Heart left ventricle (tissue), 16 donors: ENCODE results near the gene OVAAL. TPM values are rescaled to one million over a fixed set of nuclear protein-coding genes. Genes with fewer than 3 reads are reported as not detected.

Experiments
- ATAC-seq, 4 donors: fragments of 200-7000 bp; cut with Tn5 transposase; one replicate each; pipeline ENCODE4 v1.9.1; 2020 to 2022; ENCODE audit warnings: moderate library complexity in 4 of 4, mild to moderate bottlenecking in 3 of 4, moderate number of reproducible peaks in 1 of 4
- DNase-seq, 5 donors: peaks; one replicate each; pipeline ENCODE4 v3.0.0-alpha.2; 2020
- H3K27ac ChIP-seq, 12 donors: fragments of 200-600 bp; sonication (generic) in 4 of 12; one replicate each; pipeline versions ENCODE4 v1.5.0 to v1.8.0; 2016 to 2022; ENCODE audit warnings: mild to moderate bottlenecking in 2 of 12
- H3K27me3 ChIP-seq, 9 donors: fragments of 200-600 bp; sonication (generic) in 2 of 9; one replicate each; pipeline versions ENCODE4 v1.5.1 to v1.8.0; 2016 to 2022; ENCODE audit warnings: mild to moderate bottlenecking in 3 of 9
- H3K36me3 ChIP-seq, 9 donors: fragments of 200-600 bp; sonication (generic) in 2 of 9; one replicate each; pipeline versions ENCODE4 v1.5.0 to v1.8.0; 2018 to 2022; ENCODE audit warnings: mild to moderate bottlenecking in 2 of 9
- H3K4me1 ChIP-seq, 12 donors: fragments of 200-600 bp; sonication (generic) in 4 of 12; one replicate each; pipeline versions ENCODE4 v1.5.0 to v1.8.0; 2016 to 2022; ENCODE audit warnings: mild to moderate bottlenecking in 3 of 12
- H3K4me3 ChIP-seq, 12 donors: fragments of 200-600 bp; sonication (generic) in 4 of 12; one replicate each; pipeline versions ENCODE4 v1.5.0 to v1.8.0; 2017 to 2022; ENCODE audit warnings: mild to moderate bottlenecking in 9 of 12, moderate library complexity in 4 of 12
- H3K9me3 ChIP-seq, 12 donors: fragments of 200-600 bp; sonication (generic) in 4 of 12; one replicate each; pipeline versions ENCODE4 v1.5.0 to v1.8.0; 2016 to 2022; ENCODE audit warnings: mild to moderate bottlenecking in 1 of 12
- POLR2A ChIP-seq, 2 donors: fragments of 450-650 bp; IDR thresholded peaks; one replicate each; pipeline ENCODE4 v1.6.1; 2017; ENCODE audit warnings: antibody characterized with exemption in 2 of 2, mild to moderate bottlenecking in 2 of 2, moderate library complexity in 2 of 2
- WGBS, 4 donors: extraction: QIAGEN DNeasy Blood & Tissue Kit in 2 of 4; methylation state at CpG; one replicate each; pipeline versions ENCODE4 v1.1.5 to v1.1.7; 2013 to 2018; 5-methylcytosine and 5-hydroxymethylcytosine counted together
- intact Hi-C, 10 donors: fragments of 100-400 bp; cut with DNase I; formaldehyde crosslinking; loops; one replicate each; pipeline versions ENCODE4 v1.11.1 to v1.14.2; 2022
- long read RNA-seq, 3 donors: library from polyadenylated mRNA; unstranded; transcript quantifications; one replicate each; pipeline ENCODE4 v2.0.0, GENCODE V29; 2020 to 2021
- polyA plus RNA-seq, 2 donors: library from polyadenylated mRNA; stranded (reverse); fragments of 200-250 nt; gene quantifications; one replicate each; pipeline ENCODE4 v1.2.3, GENCODE V29; 2013
- total RNA-seq, 9 donors: library from RNA; depleted of rRNA in 2 of 9; stranded (reverse); fragments of >200 nt in 2 of 9; fragmentation: NEBNext Ultra II Directional in 3 of 9; extraction: Animal tissue kit (Norgen Biotek cat#: 25700) in 3 of 9; gene quantifications; one replicate each; pipeline versions ENCODE4 v1.1.0 to v1.2.4, GENCODE V29; 2016 to 2023
- TF ChIP-seq, protein P1 (sequence below), 12 donors: fragments of 200-600 bp; sonication (generic) in 4 of 12; IDR thresholded peaks; one replicate each; pipeline versions ENCODE4 v1.5.0 to v1.8.0; 2018 to 2022; ENCODE audit warnings: antibody characterized with exemption in 12 of 12, mild to moderate bottlenecking in 5 of 12
- donor health status: ischemic (EF 13 %, LVEDD 7.1; RV severe dilation, severe dysfunction).
- donor health status: healthy with polysubstance abuse.
- donor health status: DM: no; HTN: yes; CAD: no.
- donor health status: DM: no; HTN: no; CAD: no.
- donor health status: ischemic (EF 25% LVEDD 6.9; RV normal size, moderate dysfunction).
- donor health status: ischemic (EF 25% LVEDD 5.7; RV mildly dilated, moderate dysfunction).
- donor health status: healthy.
- donor health status: DM: yes; HTN: yes; CAD: no.
- donor health status: ischemic (EF 35%, LVEDD 5.7; RV mildly dilated, moderate dysfunction).
- donor health status: nonischemic (EF 11% LVEDD 7.7; RV severe dilation, severe dysfunction).
- donor health status: DM: yes; HTN: yes; CAD: no.
- donor health status: PGD.
- donor health status: ischemic (EF 29% LVEDD 5.4; RV normal size, mild dysfunction).
- donor health status: nonischemic (EF 23%, LVEDD 6.1; RV moderate dilation, normal function).

Gene OVAAL
- 10 to 100 TPM in 1 of 9 donors, 1 to 10 TPM in 8; 1.5 to 13.9 (median 2.4) TPM for total RNA-seq
- 10 to 100 TPM in 1 of 2 donors, 1 to 10 TPM in 1; 2.8 to 13.8 TPM for polyA plus RNA-seq
- long read RNA-seq, donor 1, result 0 reads
- long read RNA-seq, donor 2, partial matches to known transcripts, result 0 of 3 reads
- long read RNA-seq, donor 2, other reads (novel, unspliced or antisense), result 3 of 3 reads
- long read RNA-seq, donor 3, partial matches to known transcripts, result 0 of 4 reads
- long read RNA-seq, donor 3, other reads (novel, unspliced or antisense), result 4 of 4 reads

DNA sequence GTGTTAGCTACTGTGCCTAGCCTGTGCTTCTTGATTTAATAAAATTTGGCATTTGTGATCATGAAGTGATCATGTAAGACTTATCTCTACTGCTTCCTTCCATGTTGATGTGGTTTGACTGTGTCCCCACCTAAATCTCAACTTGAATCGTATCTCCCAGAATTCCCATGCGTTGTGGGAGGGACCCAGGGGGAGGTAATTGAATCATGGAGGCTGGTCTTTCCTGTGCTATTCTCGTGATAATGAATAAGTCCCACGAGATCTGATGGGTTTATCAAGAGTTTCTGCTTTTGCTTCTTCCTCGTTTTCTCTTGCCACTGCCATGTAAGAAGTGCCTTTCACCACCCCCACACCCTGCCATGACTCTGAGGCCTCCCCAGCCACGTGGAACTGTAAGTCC is at the start of gene OVAAL:
Gene OVAAL (plus strand): TSS at position 301 of the 400 bp plus-strand sequence.
- DNase-seq, result no peak
- H3K27ac ChIP-seq, result peak within 1 kb of the TSS in 9 of 12 donors; percentile 36 to 92 (median 85)
- no peaks in the 10 kb centered on the region for H3K36me3 ChIP-seq
- H3K27me3 ChIP-seq, result no peaks in the 10 kb centered on the region
- TF ChIP-seq, protein P1, sequence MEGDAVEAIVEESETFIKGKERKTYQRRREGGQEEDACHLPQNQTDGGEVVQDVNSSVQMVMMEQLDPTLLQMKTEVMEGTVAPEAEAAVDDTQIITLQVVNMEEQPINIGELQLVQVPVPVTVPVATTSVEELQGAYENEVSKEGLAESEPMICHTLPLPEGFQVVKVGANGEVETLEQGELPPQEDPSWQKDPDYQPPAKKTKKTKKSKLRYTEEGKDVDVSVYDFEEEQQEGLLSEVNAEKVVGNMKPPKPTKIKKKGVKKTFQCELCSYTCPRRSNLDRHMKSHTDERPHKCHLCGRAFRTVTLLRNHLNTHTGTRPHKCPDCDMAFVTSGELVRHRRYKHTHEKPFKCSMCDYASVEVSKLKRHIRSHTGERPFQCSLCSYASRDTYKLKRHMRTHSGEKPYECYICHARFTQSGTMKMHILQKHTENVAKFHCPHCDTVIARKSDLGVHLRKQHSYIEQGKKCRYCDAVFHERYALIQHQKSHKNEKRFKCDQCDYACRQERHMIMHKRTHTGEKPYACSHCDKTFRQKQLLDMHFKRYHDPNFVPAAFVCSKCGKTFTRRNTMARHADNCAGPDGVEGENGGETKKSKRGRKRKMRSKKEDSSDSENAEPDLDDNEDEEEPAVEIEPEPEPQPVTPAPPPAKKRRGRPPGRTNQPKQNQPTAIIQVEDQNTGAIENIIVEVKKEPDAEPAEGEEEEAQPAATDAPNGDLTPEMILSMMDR (IDR thresholded peaks at IDR 0.05), result no peak
- TF ChIP-seq POLR2A (IDR thresholded peaks at IDR 0.05), result no peak
- intact Hi-C loops, result no loop called here
- no peak within 1 kb of the TSS for H3K4me3 ChIP-seq
- peaks cover 2 to 38% (median 18%) of the 10 kb centered on the region in 12 donors for H3K4me1 ChIP-seq
- no peaks in the 10 kb centered on the region for H3K9me3 ChIP-seq
- WGBS, 4 donors, result 75 to 84% (median 82%) methylated on average over 6 of the region's 6 CpGs
- no peak for ATAC-seq

DNA sequence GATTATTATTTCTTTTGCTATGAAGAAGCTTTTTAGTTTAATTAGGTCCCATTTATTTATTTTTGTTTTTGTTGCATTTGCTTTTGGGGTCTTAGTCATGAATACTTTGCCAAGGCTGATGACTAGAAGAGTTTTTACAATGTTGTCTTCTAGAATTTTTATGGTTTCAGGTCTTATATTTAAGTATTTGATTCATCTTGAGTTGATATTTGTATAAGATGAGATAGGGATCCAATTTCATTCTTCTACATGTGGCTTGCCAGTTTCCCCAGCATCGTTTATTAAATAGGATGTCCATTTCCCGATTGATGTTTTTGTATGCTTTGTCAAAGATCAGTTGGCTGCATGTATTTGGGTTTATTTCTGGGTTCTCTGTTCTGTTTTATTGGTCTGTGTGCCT is 47.9 kb upstream of the OVAAL start:
- TF ChIP-seq POLR2A (IDR thresholded peaks at IDR 0.05), result no peak
- TF ChIP-seq, protein P1 (IDR thresholded peaks at IDR 0.05), result no peak
- peaks cover 0 to 5% (median under 1%) of the 10 kb centered on the region in 12 donors for H3K4me1 ChIP-seq
- intact Hi-C loops, result loop anchor here in 6 of 10 donors (2.0 to 10.0 kb wide), 3 partner anchors 348 to 656 kb away; no protein-coding TSS in a partner anchor
- H3K27ac ChIP-seq, result no peak overlapping the region
- DNase-seq, result no peak
- H3K27me3 ChIP-seq, result no peaks in the 10 kb centered on the region
- peaks cover 0 to 3% (median 0%) of the 10 kb centered on the region in 12 donors for H3K9me3 ChIP-seq
- 96 to 98% (median 97%) methylated on average over 2 of the region's 2 CpGs for WGBS, 4 donors
- H3K36me3 ChIP-seq, result no peaks in the 10 kb centered on the region
- ATAC-seq, result no peak
- H3K4me3 ChIP-seq, result no peak overlapping the region

DNA sequence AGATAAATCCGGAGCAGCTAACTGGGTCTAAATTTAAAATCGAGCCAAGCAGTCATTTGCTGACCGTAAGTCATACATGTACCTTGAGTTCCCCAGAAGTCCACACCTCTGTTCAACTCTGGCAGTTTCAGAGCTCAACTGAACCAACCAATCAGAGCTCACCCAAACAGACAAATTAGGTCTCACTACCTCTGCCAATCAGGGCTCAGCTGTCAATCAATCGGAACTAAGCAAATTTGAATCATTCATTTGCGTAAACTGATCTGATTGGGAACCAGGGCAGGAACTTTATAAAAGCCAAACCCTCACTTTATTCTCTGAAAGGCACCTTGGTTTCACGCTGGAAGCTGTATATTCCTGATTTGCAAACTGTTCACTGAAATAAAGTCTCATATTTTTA is 45.2 kb upstream of the OVAAL start:
- Histone ChIP-seq H3K4me3 (no peak overlapping the region), H3K9me3 (peaks cover 0 to 3% (median 0%) of the 10 kb centered on the region in 12 donors), H3K36me3 (no peaks in the 10 kb centered on the region), H3K4me1 (peaks cover 0 to 11% (median 5%) of the 10 kb centered on the region in 12 donors), H3K27ac (no peak overlapping the region), H3K27me3 (no peaks in the 10 kb centered on the region)
- TF ChIP-seq, protein P1 (IDR thresholded peaks at IDR 0.05), result no peak
- TF ChIP-seq POLR2A (IDR thresholded peaks at IDR 0.05), result no peak
- intact Hi-C loops, result loop anchor here in 6 of 10 donors (5.0 to 10.0 kb wide), 2 partner anchors 651 to 654 kb away; no protein-coding TSS in a partner anchor
- ATAC-seq (no peak), DNase-seq (no peak)
- 81 to 95% (median 82%) methylated on average over 6 of the region's 6 CpGs for WGBS, 4 donors

DNA sequence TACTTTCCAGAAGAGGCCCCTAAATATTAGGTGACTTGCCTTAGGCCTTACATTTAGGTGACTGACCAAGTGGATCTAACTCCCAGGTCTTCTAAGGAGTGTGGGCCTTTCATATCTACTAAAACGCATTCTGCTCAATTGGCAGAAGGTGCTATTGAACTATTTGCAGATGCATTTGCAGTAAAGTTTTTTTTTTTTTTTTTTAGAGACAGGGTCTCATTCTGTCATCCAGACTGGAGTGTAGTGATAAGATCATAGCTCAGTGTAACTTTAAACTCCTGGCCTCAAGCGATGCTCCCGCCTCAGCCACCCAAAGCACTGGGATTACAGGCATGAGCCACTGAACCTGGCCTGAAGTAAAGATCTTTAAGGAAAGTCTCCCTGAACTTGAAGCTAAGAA is 43.4 kb upstream of the OVAAL start:
- ATAC-seq (no peak), DNase-seq (no peak)
- Histone ChIP-seq H3K36me3 (no peaks in the 10 kb centered on the region), H3K27me3 (no peaks in the 10 kb centered on the region), H3K27ac (no peak overlapping the region), H3K4me1 (peaks cover 0 to 19% (median 10%) of the 10 kb centered on the region in 12 donors), H3K4me3 (no peak overlapping the region), H3K9me3 (no peaks in the 10 kb centered on the region)
- 25 to 31% (median 29%) methylated on average over 3 of the region's 3 CpGs for WGBS, 4 donors
- no peak for TF ChIP-seq POLR2A (IDR thresholded peaks at IDR 0.05)
- intact Hi-C loops, result loop anchor here (5.0 to 10.0 kb wide), 4 partner anchors 347 to 649 kb away; no protein-coding TSS in a partner anchor
